Coronary artery (tissue), 2 donors: Measurements from ENCODE around the gene HNRNPH3.
"Not testable (repeated sequence)": the region's sequence is repeated elsewhere in the genome, so short reads cannot be mapped to it uniquely, and the experiment has no call there.

Source experiments
- DNase-seq: peaks from one replicate; pipeline ENCODE4 v3.0.0-alpha.2; 2017; ENCODE audit warnings: low spot score
- H3K27ac ChIP-seq, 2 donors: fragments of 200-600 bp; sonication (generic); one replicate each; pipeline ENCODE4 v1.5.1; 2016 to 2019
- H3K4me3 ChIP-seq: fragments of 200-600 bp; sonication (generic); 2 replicates; pipeline ENCODE4 v1.5.1; 2016; ENCODE audit warnings: mild to moderate bottlenecking, moderate library complexity
- TF ChIP-seq, protein P1 (sequence below): fragments of 200-600 bp; sonication (generic); IDR thresholded peaks from one replicate; pipeline ENCODE4 v1.5.1; 2019; ENCODE audit warnings: antibody characterized with exemption

Gene HNRNPH3

DNA sequence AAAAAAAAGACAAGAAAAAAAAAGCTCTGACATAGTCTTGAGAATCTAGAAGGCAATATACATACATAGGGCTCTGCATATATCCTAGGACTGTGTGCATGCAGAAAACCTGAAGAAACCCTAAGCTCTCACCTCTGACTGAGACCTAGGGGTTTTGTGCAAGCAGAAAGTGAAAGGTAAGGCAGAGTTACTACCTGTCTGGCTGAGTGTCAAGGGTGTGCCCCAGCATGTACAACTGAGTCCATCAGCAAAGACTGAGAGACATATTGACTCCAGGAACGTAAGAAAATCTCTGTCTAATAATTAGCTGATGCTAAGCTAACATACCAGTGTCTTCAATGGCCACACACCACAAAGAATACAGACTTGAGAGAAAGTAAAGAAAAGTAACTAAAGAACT, 16.3 kb upstream of the HNRNPH3 start:
- H3K4me3 ChIP-seq: no peak overlapping the region
- H3K27ac ChIP-seq: no peak overlapping the region
- DNase-seq: no peak
- TF ChIP-seq, protein P1, sequence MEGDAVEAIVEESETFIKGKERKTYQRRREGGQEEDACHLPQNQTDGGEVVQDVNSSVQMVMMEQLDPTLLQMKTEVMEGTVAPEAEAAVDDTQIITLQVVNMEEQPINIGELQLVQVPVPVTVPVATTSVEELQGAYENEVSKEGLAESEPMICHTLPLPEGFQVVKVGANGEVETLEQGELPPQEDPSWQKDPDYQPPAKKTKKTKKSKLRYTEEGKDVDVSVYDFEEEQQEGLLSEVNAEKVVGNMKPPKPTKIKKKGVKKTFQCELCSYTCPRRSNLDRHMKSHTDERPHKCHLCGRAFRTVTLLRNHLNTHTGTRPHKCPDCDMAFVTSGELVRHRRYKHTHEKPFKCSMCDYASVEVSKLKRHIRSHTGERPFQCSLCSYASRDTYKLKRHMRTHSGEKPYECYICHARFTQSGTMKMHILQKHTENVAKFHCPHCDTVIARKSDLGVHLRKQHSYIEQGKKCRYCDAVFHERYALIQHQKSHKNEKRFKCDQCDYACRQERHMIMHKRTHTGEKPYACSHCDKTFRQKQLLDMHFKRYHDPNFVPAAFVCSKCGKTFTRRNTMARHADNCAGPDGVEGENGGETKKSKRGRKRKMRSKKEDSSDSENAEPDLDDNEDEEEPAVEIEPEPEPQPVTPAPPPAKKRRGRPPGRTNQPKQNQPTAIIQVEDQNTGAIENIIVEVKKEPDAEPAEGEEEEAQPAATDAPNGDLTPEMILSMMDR: no peak

DNA sequence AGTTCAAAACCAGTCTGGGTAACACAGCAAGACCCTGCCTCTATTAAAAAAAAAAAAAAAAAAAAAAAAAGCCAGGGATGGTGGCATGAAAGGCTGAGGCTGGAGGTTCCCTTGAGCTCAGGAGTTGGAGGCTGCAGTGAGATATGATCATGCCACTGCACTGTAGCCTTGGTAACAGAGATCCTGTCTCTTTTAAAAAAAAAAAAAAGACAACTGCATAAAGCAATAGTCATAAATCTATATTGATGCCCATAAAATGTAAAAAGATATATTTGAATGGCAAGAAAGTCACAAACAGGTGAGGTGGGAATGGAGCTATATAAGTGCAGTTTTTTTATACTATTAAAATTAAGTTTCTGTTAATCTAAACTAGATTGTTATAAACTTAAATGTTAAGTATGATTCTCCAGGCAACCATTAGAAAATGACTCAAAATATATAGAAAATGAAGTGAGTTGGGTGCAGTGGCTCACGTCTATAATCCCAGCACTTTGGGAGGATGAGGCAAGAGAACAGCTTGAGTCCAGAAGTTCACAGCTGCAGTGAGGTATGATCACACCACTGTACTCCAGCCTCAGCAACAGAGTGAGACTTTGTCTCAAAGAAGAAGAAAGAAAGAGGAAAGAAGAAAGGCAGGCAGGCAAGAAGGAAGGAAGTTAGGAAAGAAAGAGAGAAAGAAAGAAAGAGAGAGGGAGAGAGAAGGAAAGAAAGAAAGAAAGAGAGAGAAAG, 13.4 kb upstream of the HNRNPH3 start:
- TF ChIP-seq, protein P1: no peak
- no peak for DNase-seq
- H3K4me3 ChIP-seq: no peak overlapping the region
- no peak overlapping the region for H3K27ac ChIP-seq

DNA sequence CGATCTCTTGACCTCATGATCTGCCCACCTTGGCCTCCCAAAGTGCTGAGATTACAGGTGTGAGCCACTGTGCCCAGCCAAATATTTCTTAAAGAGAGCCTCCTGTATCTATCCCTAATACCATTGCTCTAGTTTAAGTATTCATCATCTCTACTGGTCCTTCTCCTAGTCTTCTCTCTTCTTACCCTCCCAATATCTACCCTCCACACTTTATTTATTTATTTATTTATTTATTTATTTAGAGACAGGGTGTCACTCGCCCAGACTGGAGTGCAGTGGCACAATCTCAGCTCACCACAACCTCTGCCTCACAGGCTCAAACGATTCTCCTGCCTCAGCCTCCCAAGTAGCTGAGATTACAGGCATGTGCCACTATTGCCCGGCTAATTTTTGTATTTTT, 7.5 kb upstream of the HNRNPH3 start:
- not testable (repeated sequence) for DNase-seq, H3K4me3 ChIP-seq, H3K27ac ChIP-seq

DNA sequence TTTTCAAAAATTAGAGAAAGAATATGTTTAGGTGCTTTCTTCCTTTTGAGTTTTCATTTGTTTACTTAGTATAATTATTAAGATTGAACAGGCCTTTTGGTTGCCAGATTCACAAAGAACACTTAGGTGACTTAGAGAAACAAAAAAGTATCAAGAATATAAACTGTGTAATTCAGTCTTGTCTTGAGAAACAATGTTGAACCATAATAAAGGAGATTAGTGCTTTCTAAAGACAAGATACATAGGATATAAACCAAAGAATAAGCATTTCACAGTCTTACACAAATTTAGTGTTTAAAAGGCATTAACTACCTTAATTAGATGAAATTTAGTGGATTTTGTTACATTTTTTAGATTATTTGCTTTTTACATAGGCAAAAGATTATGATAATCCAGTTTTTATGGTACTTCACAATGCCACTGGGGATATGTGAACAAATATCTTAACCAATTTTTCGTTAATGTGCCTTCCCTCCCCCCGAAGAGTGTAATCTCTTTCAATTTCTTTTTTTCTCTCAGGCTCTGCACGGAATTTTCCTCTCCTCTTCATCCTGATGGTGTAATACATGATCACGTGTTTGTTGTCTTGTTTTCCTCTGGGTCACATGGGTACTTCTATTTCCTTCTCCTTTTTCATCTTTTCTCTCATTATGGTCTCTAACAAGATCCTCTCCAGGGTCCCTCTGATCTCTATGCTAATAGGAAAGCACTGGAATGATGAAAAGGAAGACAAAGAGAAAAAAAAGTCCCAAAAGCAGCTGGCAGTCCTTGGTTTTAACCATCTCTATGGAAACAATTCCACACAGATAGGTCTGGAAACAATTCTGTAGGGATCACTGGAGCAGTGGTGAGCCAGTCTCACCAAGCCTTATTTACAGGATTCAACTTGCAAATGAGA, 3.7 kb upstream of the HNRNPH3 start:
- Histone ChIP-seq H3K4me3 (peak overlapping the region; percentile 39), H3K27ac (peak overlapping the region in 1 of 2 donors; percentile 98)
- TF ChIP-seq, protein P1: no peak
- DNase-seq: no peak

DNA sequence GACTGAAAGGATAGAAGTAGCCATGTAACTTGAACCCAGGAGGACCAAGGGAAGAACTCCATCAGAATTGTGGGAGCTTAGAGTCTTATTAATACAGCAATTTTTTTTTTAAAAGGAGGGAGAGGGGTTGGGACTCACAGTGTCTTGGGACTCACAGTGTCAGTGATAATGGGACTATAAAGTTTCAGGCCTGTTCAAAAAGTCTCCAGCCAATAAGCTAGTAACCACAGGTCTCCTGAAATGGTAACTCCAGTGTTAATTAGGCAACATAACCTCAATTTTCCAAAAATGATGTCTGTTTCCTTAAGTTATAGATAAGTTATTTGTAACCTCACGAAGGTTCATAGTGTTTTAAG, 2.4 kb upstream of the HNRNPH3 start:
- no peak overlapping the region for H3K4me3 ChIP-seq
- DNase-seq: no peak

DNA sequence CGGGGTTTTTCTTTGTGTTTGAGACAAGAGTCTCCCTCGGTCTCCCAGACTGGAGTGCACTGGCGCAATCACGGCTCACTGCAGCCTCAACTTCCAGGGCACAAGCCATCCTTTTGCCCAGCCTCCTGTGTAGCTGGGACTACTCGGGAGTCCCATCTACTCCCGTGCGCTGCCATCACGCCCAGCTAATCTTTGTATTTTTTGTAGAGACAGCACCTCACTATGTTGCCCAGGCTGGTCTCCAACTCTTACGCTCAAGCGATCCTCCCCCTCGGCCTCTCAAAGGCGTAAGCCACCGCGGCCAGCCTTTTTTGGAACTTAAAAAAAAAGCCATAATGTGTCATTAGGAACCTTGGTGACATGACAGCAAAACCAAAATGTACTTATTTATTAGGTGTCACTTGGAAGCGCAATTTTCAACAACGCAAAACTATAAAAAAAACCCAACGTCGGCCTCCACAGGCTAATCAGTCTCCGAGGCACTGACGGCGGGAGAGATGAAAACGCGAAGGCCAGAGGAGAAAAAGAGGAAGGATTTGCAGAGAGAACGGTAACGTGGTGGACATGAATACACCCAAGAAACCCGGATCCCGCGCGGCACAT, 911 bp upstream of the HNRNPH3 start:
- H3K4me3 ChIP-seq: peak overlapping the region; percentile 91
- TF ChIP-seq, protein P1: no peak
- DNase-seq: peak; percentile 78
- peak overlapping the region; percentile 98 to 100 for H3K27ac ChIP-seq

More for the DNA sequence above, 2.4 kb upstream of the HNRNPH3 start:
- TF ChIP-seq, protein P1: no peak
- peak overlapping the region in 1 of 2 donors; percentile 98 for H3K27ac ChIP-seq
